GM23248 (cell line): ENCODE results near the gene KRT73.

ENCODE experiments used
- EZH2 ChIP-seq: fragments of 200-600 bp; sonication (generic); IDR thresholded peaks from 2 replicates; pipeline ENCODE4 v1.6.1; 2018; ENCODE audit warnings: antibody characterized with exemption, mild to moderate bottlenecking; ENCODE audit not compliant: insufficient read depth, poor library complexity, severe bottlenecking
- EZH2phosphoT487 ChIP-seq: fragments of 200-600 bp; sonication (generic); IDR thresholded peaks from 2 replicates; pipeline ENCODE4 v1.6.1; 2018; ENCODE audit warnings: antibody characterized with exemption, moderate library complexity, mild to moderate bottlenecking, low read depth; ENCODE audit not compliant: insufficient read depth

DNA sequence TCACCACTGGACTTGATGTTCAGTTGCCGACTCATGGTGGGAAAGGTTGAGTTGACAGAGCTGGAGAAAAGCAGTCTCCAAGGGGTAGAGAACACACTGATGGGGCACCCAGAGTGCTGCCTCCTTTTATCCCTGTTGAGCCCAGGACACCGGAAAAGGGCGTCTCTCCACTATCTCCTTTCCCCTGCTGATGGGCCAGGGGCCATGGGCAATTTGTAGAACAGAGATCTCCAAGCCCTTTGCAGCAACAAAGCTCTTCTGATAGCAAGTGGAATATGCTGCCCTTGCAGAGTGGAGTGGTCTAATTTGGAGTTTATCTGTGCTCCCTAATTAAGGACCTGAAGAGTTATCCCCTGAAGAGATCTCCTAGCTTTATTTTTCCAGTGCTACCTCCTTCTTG, 44.6 kb downstream of the KRT73 start, which contains the start of gene KRT74:
- no peak for TF ChIP-seq EZH2
- no peak for TF ChIP-seq EZH2phosphoT487
